GM12872 (cell line): ENCODE data around the gene RAB34.
A peak's percentile ranks its signal among the peaks of the same experiment; 100 is the strongest.

Experiments
- TF ChIP-seq, protein P1 (sequence below): IDR thresholded peaks from 3 replicates; pipeline ENCODE4 v1.5.1; 2011; ENCODE audit warnings: low read depth, mild to moderate bottlenecking, low read length, moderate library complexity; ENCODE audit not compliant: insufficient read depth

The RAB34 gene

DNA sequence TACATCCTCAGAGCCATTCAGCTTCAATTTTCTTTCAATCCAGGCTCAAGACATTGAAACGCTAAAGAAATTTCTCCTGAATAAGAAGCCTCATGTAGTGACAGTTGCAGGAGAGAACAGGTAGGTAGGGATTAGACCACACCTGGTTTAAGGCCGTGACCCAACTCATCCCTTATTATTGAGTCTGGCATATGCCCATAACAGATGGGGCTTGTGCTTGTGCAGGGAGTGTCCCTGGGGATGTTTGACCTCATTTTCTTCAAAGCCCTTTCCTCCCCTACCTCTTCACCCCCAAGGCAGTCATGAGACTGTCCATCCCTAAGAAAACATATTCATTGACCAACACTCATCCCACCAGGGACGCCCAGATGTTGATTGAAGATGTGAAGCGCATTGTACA is 31.4 kb downstream of the RAB34 start:
- TF ChIP-seq, protein P1, sequence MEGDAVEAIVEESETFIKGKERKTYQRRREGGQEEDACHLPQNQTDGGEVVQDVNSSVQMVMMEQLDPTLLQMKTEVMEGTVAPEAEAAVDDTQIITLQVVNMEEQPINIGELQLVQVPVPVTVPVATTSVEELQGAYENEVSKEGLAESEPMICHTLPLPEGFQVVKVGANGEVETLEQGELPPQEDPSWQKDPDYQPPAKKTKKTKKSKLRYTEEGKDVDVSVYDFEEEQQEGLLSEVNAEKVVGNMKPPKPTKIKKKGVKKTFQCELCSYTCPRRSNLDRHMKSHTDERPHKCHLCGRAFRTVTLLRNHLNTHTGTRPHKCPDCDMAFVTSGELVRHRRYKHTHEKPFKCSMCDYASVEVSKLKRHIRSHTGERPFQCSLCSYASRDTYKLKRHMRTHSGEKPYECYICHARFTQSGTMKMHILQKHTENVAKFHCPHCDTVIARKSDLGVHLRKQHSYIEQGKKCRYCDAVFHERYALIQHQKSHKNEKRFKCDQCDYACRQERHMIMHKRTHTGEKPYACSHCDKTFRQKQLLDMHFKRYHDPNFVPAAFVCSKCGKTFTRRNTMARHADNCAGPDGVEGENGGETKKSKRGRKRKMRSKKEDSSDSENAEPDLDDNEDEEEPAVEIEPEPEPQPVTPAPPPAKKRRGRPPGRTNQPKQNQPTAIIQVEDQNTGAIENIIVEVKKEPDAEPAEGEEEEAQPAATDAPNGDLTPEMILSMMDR = no peak

DNA sequence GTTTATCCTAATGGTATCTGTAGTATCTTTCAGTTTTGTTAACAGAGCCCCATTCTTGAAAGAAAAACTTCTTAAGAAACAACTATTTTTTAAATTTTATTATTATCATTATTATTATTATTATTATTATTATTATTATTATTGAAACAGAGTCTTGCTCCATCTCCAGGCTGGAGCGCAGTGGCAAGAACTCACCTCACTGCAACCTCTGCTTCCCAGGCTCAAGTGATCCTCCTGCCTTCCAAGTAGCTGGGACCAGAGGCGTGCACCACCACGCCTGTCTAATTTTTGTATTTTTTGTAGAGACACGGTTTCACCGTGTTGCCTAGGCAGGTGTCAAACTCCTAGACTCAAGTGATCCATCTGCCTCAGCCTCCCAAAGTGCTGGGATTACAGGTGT is 32.3 kb downstream of the RAB34 start:
- TF ChIP-seq, protein P1 = no peak

DNA sequence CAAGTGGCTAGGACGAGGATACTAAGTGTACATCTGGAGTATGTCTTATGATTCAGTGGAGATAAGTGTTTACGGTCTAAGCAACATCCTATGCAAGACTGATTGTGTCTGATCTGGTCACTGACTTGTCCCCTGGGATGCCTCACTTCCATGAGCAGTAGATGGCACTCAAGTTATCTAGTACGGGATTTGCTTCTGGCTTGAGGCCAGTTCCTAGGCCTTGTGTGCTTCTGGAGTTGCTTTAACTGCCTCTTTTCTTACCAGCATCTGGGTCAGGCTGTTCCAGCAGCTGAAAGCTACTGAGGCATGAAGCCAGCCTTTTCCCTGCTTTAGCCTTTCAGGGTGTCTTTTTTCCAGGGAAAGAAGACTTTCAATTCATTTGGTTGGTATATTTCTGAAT is 32.7 kb downstream of the RAB34 start:
- TF ChIP-seq, protein P1 = no peak

DNA sequence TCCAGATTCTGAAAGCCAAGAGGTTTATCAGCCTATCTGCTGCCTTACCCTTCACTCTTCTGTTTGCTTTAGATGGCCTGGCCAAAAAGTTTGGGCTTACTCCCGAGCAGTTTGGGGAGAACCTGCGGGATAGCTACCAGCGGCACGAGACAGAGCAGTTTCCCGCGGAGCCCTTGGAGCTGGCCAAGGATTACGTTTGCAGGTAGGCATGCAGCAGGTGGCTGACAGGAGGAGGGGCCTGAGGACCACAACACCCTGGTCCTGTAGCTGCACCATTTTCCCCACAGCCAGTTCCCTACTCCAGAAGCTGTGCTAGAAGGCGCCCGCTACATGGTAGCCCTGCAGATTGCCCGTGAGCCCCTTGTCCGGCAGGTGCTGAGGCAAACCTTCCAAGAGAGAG is 35.0 kb downstream of the RAB34 start:
- TF ChIP-seq, protein P1 = no peak

DNA sequence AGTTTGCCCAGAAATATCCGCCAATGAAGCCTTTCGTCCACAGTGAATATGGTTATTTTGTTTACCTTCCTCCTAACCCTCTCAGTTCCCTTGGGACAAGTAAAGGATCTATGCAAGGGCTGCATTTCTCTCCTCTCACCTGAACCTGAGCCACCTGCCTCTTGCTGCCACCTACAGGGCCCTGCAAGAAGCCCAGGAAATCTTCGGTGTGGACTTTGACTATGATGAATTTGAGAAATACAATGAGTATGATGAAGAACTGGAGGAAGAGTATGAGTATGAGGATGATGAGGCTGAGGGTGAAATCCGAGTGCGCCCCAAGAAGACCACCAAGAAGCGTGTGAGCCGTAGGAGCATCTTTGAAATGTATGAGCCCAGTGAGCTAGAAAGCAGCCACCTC is 41.7 kb downstream of the RAB34 start:
- TF ChIP-seq, protein P1 = peak; percentile 48

DNA sequence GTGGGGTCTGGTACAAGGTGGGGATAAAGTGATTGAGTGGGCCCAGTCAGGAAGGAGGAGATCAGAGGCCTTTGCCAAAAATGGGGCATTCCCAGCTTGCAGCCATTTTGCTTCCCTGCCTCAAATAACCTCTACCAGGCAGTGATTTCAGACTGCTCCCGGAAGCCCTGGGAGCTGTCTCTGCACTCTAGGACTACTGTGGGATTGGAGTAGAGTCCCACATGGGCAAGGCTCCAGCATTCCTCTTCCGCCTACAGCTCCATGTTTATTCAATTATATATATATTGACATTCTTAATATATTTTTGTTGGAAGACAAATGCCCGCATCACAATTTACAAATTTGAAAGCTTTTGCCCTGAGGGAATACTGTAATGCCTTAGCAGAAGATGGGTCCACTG is 42.2 kb downstream of the RAB34 start:
- TF ChIP-seq, protein P1 = no peak

DNA sequence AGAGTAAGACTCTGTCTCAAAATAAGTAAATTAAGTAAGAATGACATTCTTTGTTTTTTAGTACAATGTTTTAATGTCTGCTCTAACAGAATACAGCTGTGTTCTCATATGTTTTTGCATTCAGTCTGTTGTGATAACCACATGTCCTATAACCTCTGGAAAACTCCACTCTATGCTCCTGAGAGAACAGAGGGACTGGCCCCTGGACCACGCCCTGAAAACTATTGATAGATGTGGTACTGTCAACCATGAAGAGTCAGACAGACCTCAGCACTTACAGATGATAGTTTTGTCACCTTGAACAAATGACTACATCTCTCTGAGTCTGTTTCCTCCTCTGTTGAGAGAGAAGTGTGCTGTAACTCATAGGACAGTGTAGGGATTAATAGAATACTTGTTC is 47.8 kb downstream of the RAB34 start:
- TF ChIP-seq, protein P1 = no peak

DNA sequence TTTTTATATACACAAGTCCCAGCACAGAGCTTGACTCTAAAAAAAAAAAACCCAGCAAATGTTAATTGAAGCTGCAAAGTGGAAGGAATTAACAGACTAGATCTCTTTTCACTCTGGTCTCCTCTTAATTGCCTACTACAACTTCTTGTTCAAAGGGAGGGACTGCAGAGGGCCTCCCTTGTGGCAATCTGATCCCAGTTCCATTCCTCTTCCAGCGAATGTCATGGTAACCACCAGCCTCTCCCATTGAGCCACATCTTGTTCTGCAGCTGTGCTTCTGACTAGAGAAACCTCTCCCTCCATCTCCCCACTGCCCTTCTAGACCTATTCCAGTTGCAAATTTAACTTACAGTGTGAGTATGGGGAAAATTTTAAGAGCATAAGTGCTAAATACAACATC is 49.8 kb downstream of the RAB34 start:
- TF ChIP-seq, protein P1 = no peak
